Activated naive CD8-positive, alpha-beta T cell treated with anti-CD3 and anti-CD28 coated beads, Interleukin-2, amount 50 U/mL, for 16 hours (primary cell): ENCODE results near the gene RASSF5.

Experiments used
- DNase-seq: peaks from one replicate; pipeline ENCODE4 v3.0.0-alpha.2; 2020; ENCODE audit warnings: low read depth, low spot score

The RASSF5 gene

DNA sequence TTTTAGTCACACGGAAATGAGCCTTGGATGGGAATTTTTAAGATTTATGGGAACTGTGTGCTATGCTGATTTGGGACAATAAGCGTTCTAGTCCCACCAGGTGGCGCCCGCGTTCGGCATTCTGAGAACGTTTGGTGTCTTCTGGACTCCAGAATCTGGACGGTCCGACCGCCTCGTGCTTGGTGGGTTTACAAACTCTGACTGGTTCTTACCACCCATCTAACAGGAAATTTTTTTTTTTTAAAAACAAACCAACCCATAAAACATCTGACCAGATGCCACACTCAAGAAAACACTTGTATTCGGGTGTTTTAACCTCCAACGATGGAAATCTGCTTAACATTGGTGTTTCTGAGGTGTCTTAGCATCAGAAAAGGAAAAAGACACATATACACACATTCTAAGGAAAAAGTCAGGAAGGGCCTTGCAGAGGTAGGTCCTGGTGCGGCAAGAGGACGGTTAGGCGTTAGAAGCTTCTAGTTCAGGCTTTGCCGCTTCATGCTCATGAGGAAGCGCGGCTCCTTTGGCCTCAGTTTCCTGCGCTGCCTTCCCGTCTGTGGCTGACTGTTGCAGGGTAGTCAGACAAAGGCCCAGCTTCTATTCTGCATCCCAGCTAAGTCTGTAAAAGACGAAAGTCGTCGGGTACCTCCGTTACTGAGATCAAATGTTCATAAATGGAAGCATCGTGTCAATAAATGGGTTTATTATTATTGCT lies 127.2 kb downstream of the RASSF5 start:
- DNase-seq, result peak; percentile 44

DNA sequence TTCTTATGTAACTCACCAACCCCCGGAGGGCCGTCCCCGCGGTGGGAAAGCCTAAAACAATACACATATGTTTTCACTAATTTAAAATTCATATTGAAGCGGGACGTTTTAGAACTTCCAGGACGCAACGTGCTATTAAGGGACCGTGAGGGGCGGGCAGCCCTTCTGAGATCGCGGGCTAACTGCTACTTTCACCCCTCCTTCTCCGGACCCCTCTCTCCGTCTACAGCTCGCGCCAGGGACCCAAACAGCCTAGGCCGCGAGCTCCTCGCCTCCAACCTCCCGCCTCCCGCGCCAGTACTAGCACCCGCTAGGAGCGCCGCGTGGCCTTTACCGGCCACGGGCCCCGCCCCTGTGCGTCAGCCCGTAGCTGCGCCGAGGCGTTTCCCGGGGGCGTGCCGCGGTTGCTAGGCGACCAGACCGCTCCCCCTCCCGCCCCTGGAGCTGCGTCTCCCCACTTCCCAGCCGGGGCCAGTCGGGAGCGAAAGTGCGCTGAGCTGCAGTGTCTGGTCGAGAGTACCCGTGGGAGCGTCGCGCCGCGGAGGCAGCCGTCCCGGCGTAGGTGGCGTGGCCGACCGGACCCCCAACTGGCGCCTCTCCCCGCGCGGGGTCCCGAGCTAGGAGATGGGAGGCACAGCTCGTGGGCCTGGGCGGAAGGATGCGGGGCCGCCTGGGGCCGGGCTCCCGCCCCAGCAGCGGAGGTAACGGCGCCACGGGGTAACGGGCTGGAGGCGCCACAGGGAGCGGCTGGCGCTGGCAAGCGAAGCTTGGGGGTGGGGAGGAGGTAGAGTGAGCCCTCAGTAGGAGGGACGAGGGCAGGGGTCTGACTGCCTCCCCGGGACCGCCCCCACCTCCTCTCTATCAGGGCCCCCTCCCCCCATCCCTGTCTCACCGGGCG lies 128.0 kb downstream of the RASSF5 start, which contains the start of gene DYRK3:
DYRK3 (plus strand) TSS at position 457 of the 898 bp plus-strand sequence; CDS start at position 625, 168 bp downstream.
- DNase-seq, result peak; percentile 79

DNA sequence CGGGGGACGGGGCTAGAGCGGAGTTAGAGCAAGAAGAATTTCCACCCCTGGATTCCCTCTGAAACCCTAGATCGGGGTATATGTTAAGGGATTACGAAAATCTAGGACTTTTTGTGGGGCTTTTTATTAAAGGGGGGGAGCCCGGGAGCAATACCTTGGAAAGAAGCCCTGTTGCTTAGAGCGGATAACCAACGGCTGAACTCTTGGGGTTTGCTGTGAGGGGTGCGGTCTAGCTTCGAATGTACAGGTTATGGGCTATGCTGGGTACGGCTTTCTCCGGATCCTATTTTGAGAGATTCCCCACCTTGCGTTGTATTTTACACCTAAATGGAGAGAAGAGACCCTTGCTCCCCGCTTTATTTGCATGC lies 128.6 kb downstream of the RASSF5 start:
- no peak for DNase-seq

DNA sequence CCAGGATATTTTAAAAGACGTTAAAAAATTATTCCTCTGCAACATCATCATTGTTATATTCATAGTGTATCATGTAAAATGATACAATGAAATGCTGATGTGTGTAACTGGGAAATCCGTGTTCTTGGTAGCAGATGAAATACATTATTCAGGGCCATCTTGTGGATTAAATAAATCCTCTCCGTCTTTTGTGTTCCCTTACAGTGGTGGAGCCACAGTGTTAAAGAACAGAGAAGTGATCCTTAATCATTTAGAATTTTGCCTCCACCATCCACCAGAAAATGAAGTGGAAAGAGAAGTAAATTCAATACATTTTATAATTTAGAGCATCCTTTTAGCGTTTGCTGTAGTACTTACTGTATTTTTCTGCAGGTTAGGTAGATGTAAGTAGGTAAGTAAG lies 129.3 kb downstream of the RASSF5 start:
- no peak for DNase-seq

DNA sequence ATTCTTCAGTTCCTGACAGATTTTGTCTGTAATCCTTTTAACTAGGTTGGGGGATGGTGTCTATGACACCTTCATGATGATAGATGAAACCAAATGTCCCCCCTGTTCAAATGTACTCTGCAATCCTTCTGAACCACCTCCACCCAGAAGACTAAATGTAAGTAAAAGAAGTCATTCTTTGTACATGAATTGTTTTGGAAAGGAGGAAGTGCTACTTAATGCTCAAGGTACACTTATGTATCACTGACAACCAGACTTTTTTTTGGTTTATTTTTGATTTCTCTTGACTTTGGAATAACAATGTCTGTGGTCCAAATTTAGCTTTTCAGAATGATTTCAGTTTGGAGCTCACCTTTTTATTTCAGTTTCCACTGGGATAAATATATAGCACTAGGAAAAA lies 130.3 kb downstream of the RASSF5 start:
- no peak for DNase-seq
